K562 (cell line): Measurements from ENCODE around the gene OR2B2. TPM values are rescaled to one million over a fixed set of nuclear protein-coding genes. Genes with fewer than 3 reads are reported as not detected.
A peak's percentile ranks its signal among the peaks of the same experiment; 100 is the strongest.

Source experiments
- ARID1B ChIP-seq: fragments of 450-650 bp; IDR thresholded peaks from 2 replicates; pipeline ENCODE4 v1.6.1; 2016; ENCODE audit warnings: antibody characterized with exemption, mild to moderate bottlenecking, inconsistent platforms
- CBFA2T2 ChIP-seq: fragments of 450-650 bp; conservative IDR thresholded peaks from 2 replicates; pipeline ENCODE4 v1.6.1; 2017; ENCODE audit warnings: mild to moderate bottlenecking
- CBX1 ChIP-seq: sonication (generic); IDR thresholded peaks from 2 replicates; pipeline ENCODE4 v1.6.1; 2016; ENCODE audit warnings: antibody characterized with exemption, low read depth, mild to moderate bottlenecking
- CREM ChIP-seq: IDR thresholded peaks from 2 replicates; pipeline ENCODE4 v1.6.1; 2014; ENCODE audit warnings: antibody characterized with exemption, low read depth
- ELF1 ChIP-seq: fragments of 200-800 bp; sonication (Bioruptor generic); IDR thresholded peaks from 2 replicates; pipeline ENCODE4 v1.6.1; 2016; ENCODE audit warnings: missing genetic modification characterization, missing compliant biosample characterization
- ESRRB ChIP-seq: fragments of 250-450 bp; sonication (Bioruptor Pico); IDR thresholded peaks from 2 replicates; pipeline ENCODE4 v1.5.0; 2020; ENCODE audit warnings: mild to moderate bottlenecking, moderate library complexity, borderline replicate concordance
- FOXM1 ChIP-seq, 2 experiments: fragments of 450-650 bp in 1 of 2; sonication (generic) in 1 of 2; formaldehyde crosslinking in 1 of 2; IDR thresholded peaks; 2 replicates each; pipeline versions ENCODE4 v1.6.1 to v1.9.0; 2017 to 2022; ENCODE audit warnings: low read depth in 2 of 2, mild to moderate bottlenecking in 2 of 2, missing genetic modification reagents in 1 of 2, moderate library complexity in 1 of 2
- KAT7 ChIP-seq: sonication (generic); formaldehyde crosslinking; IDR thresholded peaks from 2 replicates; pipeline ENCODE4 v1.8.0; 2022; ENCODE audit warnings: missing genetic modification reagents, mild to moderate bottlenecking, borderline replicate concordance
- PRMT5 ChIP-seq: sonication (generic); formaldehyde crosslinking; IDR thresholded peaks from 2 replicates; pipeline ENCODE4 v1.5.0; 2020; ENCODE audit warnings: missing genetic modification reagents
- TAF1 ChIP-seq: IDR thresholded peaks from 2 replicates; pipeline ENCODE4 v1.6.1; 2011; ENCODE audit warnings: mild to moderate bottlenecking, low read length, moderate library complexity; ENCODE audit not compliant: insufficient read depth, control insufficient read depth, severe bottlenecking; ENCODE audit errors: extremely low read depth
- U2AF2 ChIP-seq: fragments of 200-400 bp; formaldehyde crosslinking; optimal IDR thresholded peaks from 2 replicates; pipeline ENCODE3; 2017; ENCODE audit warnings: low read depth, mild to moderate bottlenecking, low read length
- WHSC1 ChIP-seq: IDR thresholded peaks from one replicate; pipeline ENCODE4 v1.6.1; 2012; ENCODE audit warnings: low read length, control low read depth, inconsistent platforms
- ZBTB49 ChIP-seq: sonication (generic); formaldehyde crosslinking; IDR thresholded peaks from 2 replicates; pipeline ENCODE4 v1.8.0; 2022; ENCODE audit warnings: missing genetic modification reagents, mild to moderate bottlenecking, borderline replicate concordance
- ZFP91 ChIP-seq: sonication (generic); formaldehyde crosslinking; IDR thresholded peaks from 2 replicates; pipeline ENCODE4 v1.8.0; 2022; ENCODE audit warnings: mild to moderate bottlenecking, missing genetic modification reagents
- ZNF253 ChIP-seq: fragments of 250-450 bp; sonication (Bioruptor Pico); conservative IDR thresholded peaks from 2 replicates; pipeline ENCODE4 v1.6.1; 2021; ENCODE audit warnings: mild to moderate bottlenecking
- ZNF668 ChIP-seq: fragments of 250-450 bp; sonication (Bioruptor Pico); IDR thresholded peaks from 2 replicates; pipeline ENCODE4 v1.8.0; 2022; ENCODE audit warnings: mild to moderate bottlenecking, inconsistent platforms
- ZNF695 ChIP-seq: fragments of 450-650 bp; formaldehyde crosslinking; IDR thresholded peaks from 2 replicates; pipeline ENCODE4 v1.4.0; 2020; ENCODE audit warnings: mild to moderate bottlenecking, moderate library complexity
- ZNF740 ChIP-seq, 3 experiments: fragments of 200-800 bp in 1 of 3; sonication (Bioruptor generic) in 1 of 3; sonication (generic) in 1 of 3; formaldehyde crosslinking in 1 of 3; IDR thresholded peaks; 2 replicates each; pipeline versions ENCODE4 v1.6.1 to v1.8.0; 2016 to 2022; ENCODE audit warnings: mild to moderate bottlenecking in 2 of 3, missing compliant biosample characterization in 2 of 3, missing genetic modification characterization in 2 of 3, missing genetic modification reagents in 1 of 3
- polyA plus RNA-seq, 8 experiments: library from polyadenylated mRNA; depleted of rRNA in 4 of 8; stranded (reverse) in 5 of 8; unstranded in 3 of 8; fragments of >200 nt; fragmentation: Nextera tagmentation in 2 of 8; fragmentation: Illumina TruSeq in 1 of 8; extraction: Ambion mirVana in 2 of 8; extraction: Trizol in 1 of 8; gene quantifications; 2 replicates each; pipeline versions ENCODE4 v1.2.1 to v1.2.3, GENCODE V29; 2011 to 2014; ENCODE audit warnings: inconsistent platforms in 1 of 8, missing spikeins in 1 of 8
- total RNA-seq, 7 experiments: library from RNA; depleted of rRNA in 6 of 7; stranded (reverse); fragments of >200 nt in 6 of 7; fragmentation: Illumina TruSeq in 2 of 7; extraction: Trizol in 2 of 7; gene quantifications; 2 replicates each; pipeline versions ENCODE4 v1.2.1 to v1.2.3, GENCODE V29; 2011 to 2021; ENCODE audit warnings: low replicate concordance in 1 of 7

The OR2B2 gene
- total and polyA plus RNA-seq, 9 of the 15 experiments (the other 6 are each of a cell fraction or from before 2014, with no cell fraction given): 0.24 TPM; not detected in 8

- TF ChIP-seq ZFP91: no peak
- no peak for TF ChIP-seq TAF1
- TF ChIP-seq ZNF740 (CRISPR knock-in tag; IDR thresholded peaks at IDR 0.05): no peak
- no peak for TF ChIP-seq ZNF740 (tag; IDR thresholded peaks at IDR 0.05)
- no peak for TF ChIP-seq U2AF2
- peak; percentile 79 for TF ChIP-seq CBFA2T2
- TF ChIP-seq ESRRB (CRISPR knock-in tag): no peak
- no peak for TF ChIP-seq ZNF253 (CRISPR knock-in tag)
- TF ChIP-seq ARID1B: peak; percentile 92
- TF ChIP-seq FOXM1 (IDR thresholded peaks at IDR 0.05; ENCODE audit: low read depth): peak; percentile 28; the same call in 1 of the 2 replicates
- no peak for TF ChIP-seq FOXM1 (CRISPR knock-in tag; IDR thresholded peaks at IDR 0.05; ENCODE audit: low read depth)
- TF ChIP-seq PRMT5 (CRISPR knock-in tag): no peak
- no peak for TF ChIP-seq ELF1
- no peak for TF ChIP-seq ZNF668 (CRISPR knock-in tag)
- no peak for TF ChIP-seq WHSC1
- TF ChIP-seq CREM: no peak
- no peak for TF ChIP-seq ZNF695 (CRISPR knock-in tag)
- no peak for TF ChIP-seq KAT7 (CRISPR knock-in tag)
- TF ChIP-seq CBX1: no peak
- TF ChIP-seq ZBTB49: no peak
These were observed 28.6 kb upstream of the OR2B2 start (continued) for GRCh38 chr6:27940766-27941165.
